ENCODE results near the gene XK.
A peak's percentile ranks its signal among the peaks of the same experiment; 100 is the strongest.

The XK gene

GRCh38 chrX:37679230-37679629 is 6.4 kb upstream of the XK start:
- no peak for DNase-seq (ENCODE audit: low read depth, low spot score)

DNA sequence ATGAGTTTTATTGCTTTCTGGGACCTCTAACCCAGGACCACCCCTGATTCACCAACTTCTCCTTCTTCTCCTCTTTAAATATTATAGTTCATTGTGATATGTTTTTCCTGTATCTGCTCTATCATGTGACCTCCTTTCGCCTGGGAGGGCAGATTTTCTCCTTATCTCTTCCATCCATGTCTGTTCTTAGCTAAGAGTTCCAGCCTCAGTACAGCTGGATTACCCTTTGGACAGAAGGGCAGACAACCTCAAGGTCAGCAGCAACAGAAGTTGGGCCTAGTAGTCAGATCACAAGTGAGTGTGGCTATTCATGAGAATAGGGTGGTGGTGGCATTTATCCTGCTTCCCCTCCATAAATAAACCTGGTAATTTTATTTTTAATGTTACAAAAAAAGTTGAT is 5.7 kb upstream of the XK start:
- DNase-seq (ENCODE audit: low read depth, low spot score), result no peak

DNA sequence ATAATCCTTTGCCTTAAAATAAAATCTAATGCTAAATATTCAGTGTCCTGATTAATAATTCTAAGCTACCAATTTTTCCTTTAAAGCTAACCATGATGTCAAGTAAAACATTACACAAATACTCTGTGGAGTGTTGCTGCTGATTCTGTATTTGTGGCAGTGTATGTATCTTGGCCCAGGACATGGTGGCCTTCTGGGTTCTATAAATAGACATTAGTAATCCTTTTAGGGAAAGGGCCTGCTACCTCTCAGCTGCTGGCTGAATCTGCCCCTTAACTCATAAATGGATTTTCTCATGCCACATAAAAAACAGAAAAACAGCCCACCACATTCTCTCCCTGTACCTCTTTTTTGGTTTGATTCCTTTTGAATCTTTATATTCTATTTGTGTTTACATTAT is 1.2 kb upstream of the XK start:
- DNase-seq (ENCODE audit: low read depth, low spot score), result no peak

DNA sequence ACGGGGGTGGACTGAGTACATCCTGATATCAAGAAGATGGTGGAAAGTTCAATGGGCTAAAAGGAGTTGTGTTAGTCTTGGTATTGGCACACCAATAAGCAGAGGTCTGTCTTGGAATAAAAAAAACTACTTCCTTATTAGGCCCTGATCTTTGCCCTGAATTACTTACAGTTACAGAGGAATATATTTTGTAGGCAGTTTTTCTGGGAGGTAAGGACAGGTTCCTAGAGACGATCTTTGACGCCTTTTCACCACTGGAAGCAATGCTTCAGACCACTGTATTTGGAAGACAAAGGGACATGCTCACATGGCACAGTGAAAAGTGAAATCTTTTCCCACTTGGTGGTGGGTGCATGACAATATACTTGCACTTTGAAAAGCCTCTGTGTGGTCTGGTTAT is 618 bp upstream of the XK start:
- DNase-seq (ENCODE audit: low read depth, low spot score), result no peak

DNA sequence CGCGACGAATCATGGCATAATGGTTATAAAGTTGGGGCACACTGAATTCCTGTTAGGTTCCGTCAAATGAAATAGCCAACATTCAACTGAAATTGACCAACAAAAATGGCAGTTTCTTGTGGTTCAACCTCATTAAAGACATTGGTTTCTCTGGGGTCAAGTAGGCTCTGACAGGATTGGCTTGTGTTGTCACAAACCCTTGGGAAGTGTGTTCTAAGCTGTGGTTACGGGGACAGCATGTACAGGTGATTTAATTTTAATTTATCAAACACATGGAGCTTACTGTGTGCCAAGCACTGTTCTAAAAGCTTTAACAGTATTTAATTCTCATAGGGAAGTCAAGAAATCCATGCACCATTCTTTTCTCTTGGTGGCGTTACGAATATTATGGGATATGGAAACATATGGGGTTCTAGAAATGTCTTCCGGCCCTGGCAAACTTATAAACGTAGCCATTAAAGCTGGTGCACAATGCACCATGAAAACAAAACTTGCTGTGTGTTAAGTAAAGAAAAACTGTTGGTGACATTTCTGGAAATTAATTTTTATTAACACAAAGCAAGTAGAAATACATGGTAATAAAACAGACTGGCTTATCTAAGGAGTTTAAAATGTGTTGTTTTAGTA is 891 bp downstream of the XK start:
- DNase-seq (ENCODE audit: low read depth, low spot score), result no peak

- no peak for DNase-seq (ENCODE audit: low read depth, low spot score)
These were observed 1.4 kb downstream of the XK start for GRCh38 chrX:37686996-37687395.

DNA sequence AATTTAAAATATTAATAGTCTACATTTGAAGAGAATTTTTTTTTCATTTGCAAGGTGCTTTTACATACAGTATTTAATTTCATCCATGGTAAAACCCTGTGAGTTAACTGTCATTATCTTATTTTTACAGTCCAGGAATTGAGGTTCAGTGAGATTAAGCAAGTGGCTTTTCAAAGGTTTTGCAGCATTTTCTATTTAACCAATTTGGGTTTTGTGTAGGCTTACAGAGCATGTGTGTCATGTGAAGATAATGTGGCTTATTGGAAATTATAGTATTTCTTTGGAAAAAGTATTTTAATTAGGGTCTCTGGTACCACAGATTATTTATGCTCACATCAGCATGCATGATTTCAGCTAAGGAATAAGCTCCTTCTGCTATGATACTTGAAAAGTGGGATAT is 4.5 kb downstream of the XK start:
- DNase-seq (ENCODE audit: low read depth, low spot score), result no peak

DNA sequence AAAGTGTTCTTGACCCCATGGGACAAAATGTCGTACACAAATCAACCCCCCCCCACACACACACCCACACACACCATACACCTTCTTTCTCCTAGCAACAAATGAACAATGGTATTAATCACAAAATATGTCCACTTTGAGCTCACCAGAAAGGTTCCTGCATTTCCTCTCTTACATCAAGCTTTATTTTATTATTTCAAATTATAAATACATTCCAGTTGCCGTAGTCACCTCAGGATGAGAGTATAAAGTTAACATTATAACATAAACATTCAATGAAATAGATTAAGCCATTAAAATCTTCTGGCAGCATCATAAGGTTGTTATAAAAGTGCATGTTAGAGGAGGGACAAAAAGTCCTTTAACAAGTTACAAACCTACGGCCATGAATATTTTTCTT is 7.3 kb downstream of the XK start:
- no peak for DNase-seq (ENCODE audit: low read depth, low spot score)

DNA sequence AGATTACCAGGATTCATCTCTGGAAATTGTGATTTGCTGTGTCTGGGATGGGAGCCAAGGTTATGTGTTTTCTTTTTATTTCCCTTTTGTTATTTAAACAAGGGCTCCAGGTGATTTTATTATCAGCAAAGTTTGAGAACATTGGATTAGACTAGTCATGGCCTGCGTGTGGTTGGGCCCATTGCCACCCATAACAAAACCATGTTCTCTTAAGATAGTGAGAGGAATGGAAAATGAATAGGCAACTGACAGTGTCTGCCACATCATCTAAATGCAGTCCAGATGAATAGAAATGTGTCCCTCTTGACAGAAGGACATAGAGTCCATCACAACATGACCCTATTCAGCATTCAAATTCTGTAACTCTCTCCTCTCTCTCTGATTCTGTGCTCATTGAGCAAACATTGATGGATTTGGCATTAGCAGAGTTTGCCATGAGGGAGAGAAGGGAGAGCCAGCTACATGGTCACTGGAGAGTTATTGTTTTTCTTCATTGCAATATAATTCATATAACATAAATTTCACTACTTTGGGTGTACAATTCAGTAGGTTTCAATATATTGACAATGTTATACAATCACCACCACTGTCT is 11.7 kb downstream of the XK start:
- DNase-seq (ENCODE audit: low read depth, low spot score), result no peak

- DNase-seq (ENCODE audit: low read depth, low spot score), result no peak
These were observed 16.0 kb downstream of the XK start for GRCh38 chrX:37701588-37701987.

DNA sequence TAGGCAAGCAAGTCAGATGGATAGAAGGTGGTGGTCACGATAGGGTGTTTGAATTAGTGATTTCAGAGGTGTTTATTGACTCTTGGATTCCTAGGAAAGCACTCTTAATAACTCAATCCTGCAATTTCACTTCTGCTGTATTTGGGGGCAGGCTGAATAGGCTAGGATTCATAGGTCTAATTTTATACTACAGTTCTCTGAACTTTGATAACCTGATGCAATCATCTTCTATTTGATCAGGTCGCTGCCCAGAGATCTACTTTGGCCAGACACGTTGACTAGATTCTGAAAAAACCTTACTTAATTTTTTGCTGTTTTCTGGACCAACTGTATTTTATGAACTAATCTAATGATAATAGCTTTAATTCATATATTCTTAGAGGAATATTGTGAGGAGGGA is 26.4 kb downstream of the XK start:
- DNase-seq (ENCODE audit: low read depth, low spot score), result no peak

DNA sequence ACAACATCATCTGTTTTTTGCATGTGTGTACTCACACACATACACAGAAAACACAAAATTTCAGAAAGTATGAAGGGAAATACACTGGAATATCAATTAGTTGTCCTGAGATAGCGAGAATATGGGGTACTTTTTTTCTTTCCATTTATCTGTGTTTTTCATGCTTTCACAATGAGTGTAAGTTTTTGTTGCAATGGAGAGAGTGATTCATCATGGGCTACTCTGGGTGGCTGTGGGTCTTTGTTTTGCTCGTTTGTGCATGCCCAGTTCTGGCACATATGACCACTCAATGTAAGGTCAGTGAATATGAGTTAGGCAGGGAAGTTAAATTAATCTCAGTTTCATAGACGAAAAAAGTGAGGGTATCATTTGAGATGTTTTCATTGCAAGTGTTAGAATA is 26.9 kb downstream of the XK start:
- DNase-seq (ENCODE audit: low read depth, low spot score), result no peak

GRCh38 chrX:37714479-37714878 is 28.9 kb downstream of the XK start:
- DNase-seq (ENCODE audit: low read depth, low spot score), result no peak

GRCh38 chrX:37716602-37717001 is 31.0 kb downstream of the XK start:
- DNase-seq (ENCODE audit: low read depth, low spot score), result no peak

DNA sequence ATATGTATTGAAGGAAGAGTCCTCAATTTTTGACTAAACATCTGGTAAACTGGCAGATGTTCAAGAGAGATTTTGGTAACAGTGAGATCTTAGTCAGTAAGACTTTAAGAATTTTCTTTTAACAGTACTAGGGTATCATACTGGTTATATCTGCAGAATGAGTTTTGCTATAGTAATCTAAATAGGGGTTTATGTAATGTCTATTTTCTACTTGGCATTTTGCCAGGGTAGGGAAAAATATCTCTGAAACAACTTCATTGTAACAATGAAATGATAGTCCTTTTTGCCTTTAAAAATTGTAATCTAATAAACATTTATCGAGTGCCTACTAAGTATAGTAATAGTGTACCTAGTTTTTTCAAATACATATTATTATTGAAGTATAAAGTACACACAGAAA is 32.1 kb downstream of the XK start:
- no peak for DNase-seq (ENCODE audit: low read depth, low spot score)

DNA sequence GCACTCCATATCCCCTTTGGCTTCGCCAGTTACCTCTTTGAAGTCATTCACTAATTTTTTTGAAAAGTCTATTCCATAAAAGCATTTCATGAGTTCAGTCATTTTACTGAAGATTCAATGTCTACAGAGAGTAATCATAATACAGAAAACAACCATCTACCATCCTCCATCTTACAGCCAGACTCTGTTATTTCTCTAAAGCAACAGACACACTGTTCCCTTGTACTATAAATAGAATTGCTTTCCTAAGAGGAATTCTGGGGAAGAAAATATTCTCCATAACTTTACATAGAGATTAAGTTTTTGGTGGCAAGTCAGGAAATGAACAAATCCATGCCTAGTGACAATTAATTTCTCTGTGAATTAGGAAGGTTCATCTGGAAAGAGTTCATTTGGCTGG is 37.0 kb downstream of the XK start:
- DNase-seq (ENCODE audit: low read depth, low spot score), result no peak

GRCh38 chrX:37726346-37726745 is 40.8 kb downstream of the XK start:
- DNase-seq (ENCODE audit: low read depth, low spot score), result no peak

DNA sequence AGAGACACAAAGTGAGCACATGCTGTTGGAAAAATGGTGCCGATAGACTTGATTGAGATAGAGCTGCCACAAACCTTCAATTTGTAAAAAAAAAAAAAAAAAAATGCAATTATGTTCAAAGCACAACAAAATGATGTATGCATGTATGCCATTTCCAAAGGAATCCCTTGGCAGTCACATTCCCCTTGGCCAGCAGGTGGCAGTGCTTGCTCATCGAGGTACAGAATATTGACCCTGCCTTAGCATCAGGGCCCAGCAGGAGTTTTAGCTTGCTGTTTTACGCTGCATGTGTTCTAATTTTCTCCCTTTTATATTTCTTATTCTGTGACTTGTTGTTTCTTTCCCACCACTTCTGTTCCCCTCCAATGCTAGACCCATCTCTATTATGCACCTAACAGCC is 59.8 kb downstream of the XK start:
- DNase-seq (ENCODE audit: low read depth, low spot score), result peak; percentile 31

GRCh38 chrX:37745835-37746217 is 60.2 kb downstream of the XK start:
- no peak for DNase-seq (ENCODE audit: low read depth, low spot score)

GRCh38 chrX:37746218-37746941 is 60.8 kb downstream of the XK start:
- no peak for DNase-seq (ENCODE audit: low read depth, low spot score)

DNA sequence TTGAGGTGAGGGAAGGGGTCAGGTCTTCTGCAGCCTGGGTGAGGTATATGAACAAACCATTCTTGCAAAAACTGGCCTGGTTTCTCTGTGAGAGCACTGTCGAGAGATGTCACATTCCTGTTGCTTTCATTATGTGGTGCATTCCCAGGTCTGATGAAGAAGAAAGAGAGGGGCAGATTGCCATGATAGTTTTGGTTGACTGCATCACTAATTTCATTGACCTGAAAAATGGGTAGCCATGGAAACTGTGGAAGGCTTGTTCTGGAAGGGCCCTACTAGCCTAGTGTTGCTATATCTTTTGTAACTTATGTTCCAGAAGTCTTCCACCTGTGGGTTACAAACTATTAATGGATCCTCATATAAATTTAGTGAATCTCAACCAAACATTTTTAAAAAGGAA is 61.4 kb downstream of the XK start:
- no peak for DNase-seq (ENCODE audit: low read depth, low spot score)

DNA sequence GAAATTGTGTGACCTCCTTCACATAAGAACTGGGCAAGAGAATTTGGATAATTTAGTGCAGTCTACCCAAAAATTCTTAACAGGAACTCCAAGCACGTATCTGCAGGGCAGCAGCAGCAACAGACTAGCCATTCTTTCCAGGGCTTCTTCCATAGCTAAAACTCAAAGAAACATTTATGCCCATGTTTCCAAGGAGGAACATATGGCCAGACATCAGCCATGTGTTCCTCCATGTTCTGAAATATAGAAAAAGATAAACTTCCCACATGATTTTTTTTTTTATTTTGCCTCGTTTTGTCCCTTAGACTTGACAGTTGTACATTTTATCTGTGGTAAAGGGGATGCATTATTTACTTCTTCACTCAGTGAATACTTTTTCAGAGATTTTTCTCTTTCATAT is 66.7 kb downstream of the XK start:
- DNase-seq (ENCODE audit: low read depth, low spot score), result no peak

- DNase-seq (ENCODE audit: low read depth, low spot score), result no peak
These were observed 67.3 kb downstream of the XK start for GRCh38 chrX:37752936-37753335.

Data from smooth muscle cell of the brain vasculature (primary cell).